Upper lobe of left lung (tissue), 4 donors: ENCODE measurements around the gene NCOA6.

ENCODE experiments used
- EP300 ChIP-seq, 4 donors: sonication (generic); formaldehyde crosslinking; IDR thresholded peaks; one replicate each; pipeline ENCODE4 v1.5.1; 2017; ENCODE audit warnings: antibody characterized with exemption in 4 of 4, control low read depth in 2 of 4
- POLR2A ChIP-seq, 4 donors: fragments of 450-650 bp; IDR thresholded peaks; one replicate each; pipeline ENCODE4 v1.5.1; 2016 to 2017; ENCODE audit warnings: antibody characterized with exemption in 4 of 4, mild to moderate bottlenecking in 2 of 4
- POLR2AphosphoS5 ChIP-seq, 2 donors: sonication (generic); formaldehyde crosslinking; IDR thresholded peaks; one replicate each; pipeline ENCODE4 v1.5.1; 2017; ENCODE audit warnings: antibody characterized with exemption in 2 of 2
- TF ChIP-seq, protein P1 (sequence below), 6 experiments: fragments of 450-650 bp in 4 of 6; fragments of 200-600 bp in 2 of 6; sonication (generic) in 2 of 6; IDR thresholded peaks; one replicate each; pipeline ENCODE4 v1.5.1; 2016 to 2019; ENCODE audit warnings: antibody characterized with exemption in 6 of 6

DNA sequence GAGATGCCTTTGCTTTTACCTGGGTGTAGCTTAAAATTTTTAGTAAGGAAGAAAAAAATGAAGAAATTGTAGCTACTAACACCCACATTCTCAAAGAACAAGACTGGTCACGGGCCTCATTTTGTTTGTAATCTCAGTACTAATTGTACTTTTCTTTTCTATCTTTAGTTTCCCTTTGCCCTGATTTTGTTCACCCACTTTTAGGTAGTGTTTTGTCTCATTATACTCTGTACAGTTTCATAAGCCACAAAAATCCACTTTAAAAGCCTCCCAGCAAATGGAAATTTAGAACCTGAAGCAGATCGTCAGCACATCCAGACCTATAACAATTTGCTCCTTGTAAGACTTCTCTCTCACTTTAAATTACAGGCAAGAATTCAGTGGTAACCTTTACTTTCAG, 78.0 kb downstream of the NCOA6 start:
- TF ChIP-seq, protein P1, sequence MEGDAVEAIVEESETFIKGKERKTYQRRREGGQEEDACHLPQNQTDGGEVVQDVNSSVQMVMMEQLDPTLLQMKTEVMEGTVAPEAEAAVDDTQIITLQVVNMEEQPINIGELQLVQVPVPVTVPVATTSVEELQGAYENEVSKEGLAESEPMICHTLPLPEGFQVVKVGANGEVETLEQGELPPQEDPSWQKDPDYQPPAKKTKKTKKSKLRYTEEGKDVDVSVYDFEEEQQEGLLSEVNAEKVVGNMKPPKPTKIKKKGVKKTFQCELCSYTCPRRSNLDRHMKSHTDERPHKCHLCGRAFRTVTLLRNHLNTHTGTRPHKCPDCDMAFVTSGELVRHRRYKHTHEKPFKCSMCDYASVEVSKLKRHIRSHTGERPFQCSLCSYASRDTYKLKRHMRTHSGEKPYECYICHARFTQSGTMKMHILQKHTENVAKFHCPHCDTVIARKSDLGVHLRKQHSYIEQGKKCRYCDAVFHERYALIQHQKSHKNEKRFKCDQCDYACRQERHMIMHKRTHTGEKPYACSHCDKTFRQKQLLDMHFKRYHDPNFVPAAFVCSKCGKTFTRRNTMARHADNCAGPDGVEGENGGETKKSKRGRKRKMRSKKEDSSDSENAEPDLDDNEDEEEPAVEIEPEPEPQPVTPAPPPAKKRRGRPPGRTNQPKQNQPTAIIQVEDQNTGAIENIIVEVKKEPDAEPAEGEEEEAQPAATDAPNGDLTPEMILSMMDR (IDR thresholded peaks at IDR 0.05), result no peak
- no peak for TF ChIP-seq EP300 (IDR thresholded peaks at IDR 0.05)
- no peak for TF ChIP-seq POLR2A (IDR thresholded peaks at IDR 0.05)
- TF ChIP-seq POLR2AphosphoS5 (IDR thresholded peaks at IDR 0.05), result no peak
